PC-9 (cell line): ENCODE results near the gene NAXD. TPM values are rescaled to one million over a fixed set of nuclear protein-coding genes. Genes with fewer than 3 reads are reported as not detected.
"Not testable (repeated sequence)": the region's sequence is repeated elsewhere in the genome, so short reads cannot be mapped to it uniquely, and the experiment has no call there.

ENCODE experiments used
- BruUV-seq: library from RNA; stranded (reverse); fragments of 400-500 nt; replicated peaks from 2 replicates; lab custom pipeline; 2021; lab: Mats Ljungman, UMichigan
- CTCF ChIA-PET: fragments of 300-600 bp; sonication (Branson Sonifier 250); formaldehyde crosslinking; loops from one replicate; lab custom pipeline; 2022; ENCODE audit warnings: antibody characterized with exemption; lab: Charles Lee
- POLR2A ChIA-PET: fragments of 300-600 bp; sonication (Branson Sonifier 250); formaldehyde crosslinking; loops from one replicate; lab custom pipeline; 2022; ENCODE audit warnings: antibody characterized with exemption; ENCODE audit not compliant: unreplicated experiment; lab: Charles Lee
- DNase-seq, 2 experiments: peaks; one replicate each; pipeline versions ENCODE4 v3.0.0 to v3.0.0-alpha.2; 2015 to 2022; ENCODE audit warnings: mixed read lengths in 1 of 2
- H2AFZ ChIP-seq: fragments of 200-600 bp; sonication (generic); 2 replicates; pipeline ENCODE4 v1.8.1; 2017; ENCODE audit warnings: antibody characterized with exemption
- H3F3A ChIP-seq: fragments of 200-600 bp; sonication (generic); 2 replicates; pipeline ENCODE4 v1.8.1; 2017; ENCODE audit warnings: antibody characterized with exemption, mild to moderate bottlenecking, low read depth; ENCODE audit not compliant: insufficient read depth
- H3K27ac ChIP-seq: fragments of 200-600 bp; sonication (generic); 2 replicates; pipeline ENCODE4 v1.6.1; 2016; ENCODE audit warnings: mixed run types
- H3K27me3 ChIP-seq: fragments of 200-600 bp; sonication (generic); 2 replicates; pipeline ENCODE4 v1.6.1; 2016; ENCODE audit warnings: low read depth, mixed run types; ENCODE audit not compliant: insufficient read depth
- H3K36me3 ChIP-seq: fragments of 200-600 bp; sonication (generic); 2 replicates; pipeline ENCODE4 v1.6.1; 2016; ENCODE audit warnings: low read depth, mixed run types
- H3K4me1 ChIP-seq: fragments of 200-600 bp; sonication (generic); replicated peaks from 2 replicates; pipeline ENCODE4 v1.6.1; 2016; ENCODE audit warnings: mixed run types; ENCODE audit not compliant: insufficient read depth
- H3K4me2 ChIP-seq: fragments of 200-600 bp; sonication (generic); 2 replicates; pipeline ENCODE4 v1.6.1; 2017; ENCODE audit warnings: mixed run types
- H3K4me3 ChIP-seq: fragments of 200-600 bp; sonication (generic); 2 replicates; pipeline ENCODE4 v1.6.1; 2016; ENCODE audit warnings: mixed run types
- H3K79me2 ChIP-seq: fragments of 200-600 bp; sonication (generic); 2 replicates; pipeline ENCODE4 v1.6.1; 2017; ENCODE audit warnings: low read depth, mixed run types
- H3K9me2 ChIP-seq: fragments of 200-600 bp; sonication (generic); 2 replicates; pipeline ENCODE4 v1.8.1; 2017; ENCODE audit warnings: mild to moderate bottlenecking; ENCODE audit not compliant: insufficient read depth
- H3K9me3 ChIP-seq: fragments of 200-600 bp; sonication (generic); 2 replicates; pipeline ENCODE4 v1.8.1; 2016; ENCODE audit warnings: low read depth; ENCODE audit not compliant: insufficient read depth
- H4K20me1 ChIP-seq: fragments of 200-600 bp; sonication (generic); 2 replicates; pipeline ENCODE4 v1.8.1; 2017; ENCODE audit not compliant: insufficient read depth
- CTCF ChIP-seq: fragments of 200-600 bp; sonication (generic); conservative IDR thresholded peaks from 2 replicates; pipeline ENCODE4 v1.6.1; 2017; ENCODE audit warnings: mixed run types, antibody characterized with exemption, mild to moderate bottlenecking, moderate library complexity
- EZH2 ChIP-seq: fragments of 200-600 bp; sonication (generic); IDR thresholded peaks from 2 replicates; pipeline ENCODE4 v1.8.0; 2017; ENCODE audit warnings: antibody characterized with exemption, low read depth
- intact Hi-C: fragments of 100-400 bp; cut with micrococcal nuclease; formaldehyde crosslinking; loops from one replicate; pipeline ENCODE4 v1.10.0; 2022; ENCODE audit not compliant: unreplicated experiment
- total RNA-seq: library from RNA; stranded (reverse); gene quantifications from 2 replicates; pipeline ENCODE4 v1.2.3, GENCODE V29; 2021

NAXD gene
- total RNA-seq, 1 experiment from 2014 or later: 30.2 TPM

GRCh38 chr13:110630566-110631119 is 15.3 kb downstream of the NAXD start:
- H3K4me2 ChIP-seq: no peak overlapping the region
- ChIA-PET POLR2A (no interaction called here), CTCF (no interaction called here)
- no peak overlapping the region for H3K4me3 ChIP-seq
- H3K27ac ChIP-seq: no peak overlapping the region
- peaks cover 76% of the 10 kb centered on the region for H4K20me1 ChIP-seq
- BruUV-seq: no TSS peak
- H3K9me3 ChIP-seq: no peaks in the 10 kb centered on the region
- intact Hi-C loops: no loop called here
- H3K9me2 ChIP-seq: no peaks in the 10 kb centered on the region
- no peak overlapping the region for H2AFZ ChIP-seq
- peaks cover 82% of the 10 kb centered on the region for H3K79me2 ChIP-seq
- no peak for TF ChIP-seq EZH2
- TF ChIP-seq CTCF: no peak
- DNase-seq: no peak
- H3K27me3 ChIP-seq: no peaks in the 10 kb centered on the region
- H3F3A ChIP-seq: peaks cover 3% of the 10 kb centered on the region; the same call in 1 of the 2 replicates
- no peaks in the 10 kb centered on the region for H3K4me1 ChIP-seq
- H3K36me3 ChIP-seq: peaks cover 29% of the 10 kb centered on the region

GRCh38 chr13:110632255-110632654 is 16.9 kb downstream of the NAXD start:
- H3K27ac ChIP-seq, H3K9me2 ChIP-seq, BruUV-seq, CTCF ChIA-PET, DNase-seq, H3F3A ChIP-seq, intact Hi-C loops, H3K27me3 ChIP-seq, POLR2A ChIA-PET, H3K4me3 ChIP-seq, H3K4me2 ChIP-seq, H2AFZ ChIP-seq, H3K4me1 ChIP-seq, H3K9me3 ChIP-seq: not testable (repeated sequence)
- Histone ChIP-seq H4K20me1 (peaks cover 67% of the 10 kb centered on the region), H3K79me2 (peaks cover 70% of the 10 kb centered on the region), H3K36me3 (peaks cover 33% of the 10 kb centered on the region)

- BruUV-seq: no TSS peak
- intact Hi-C loops: no loop called here
These were observed 18.4 kb downstream of the NAXD start for GRCh38 chr13:110633776-110634175.

More at GRCh38 chr13:110633776-110634175, 18.4 kb downstream of the NAXD start:
- H3K9me3 ChIP-seq: no peaks in the 10 kb centered on the region
- no peaks in the 10 kb centered on the region for H3K9me2 ChIP-seq
- peaks cover 63% of the 10 kb centered on the region for H4K20me1 ChIP-seq
- CTCF ChIA-PET: no interaction called here
- peaks cover 3% of the 10 kb centered on the region; the same call in 1 of the 2 replicates for H3F3A ChIP-seq
- no peak for DNase-seq
- no peak overlapping the region for H2AFZ ChIP-seq
- no peaks in the 10 kb centered on the region for H3K4me1 ChIP-seq
- H3K4me2 ChIP-seq: no peak overlapping the region
- TF ChIP-seq EZH2 (no peak), CTCF (no peak)
- H3K36me3 ChIP-seq: peaks cover 32% of the 10 kb centered on the region
- peaks cover 55% of the 10 kb centered on the region for H3K79me2 ChIP-seq
- no peak overlapping the region for H3K27ac ChIP-seq
- POLR2A ChIA-PET: no interaction called here
- H3K4me3 ChIP-seq: no peak overlapping the region
- no peaks in the 10 kb centered on the region for H3K27me3 ChIP-seq
